ENCODE results near the gene PAQR5. TPM values are rescaled to one million over a fixed set of nuclear protein-coding genes. Genes with fewer than 3 reads are reported as not detected.
"Not testable (repeated sequence)": the region's sequence is repeated elsewhere in the genome, so short reads cannot be mapped to it uniquely, and the experiment has no call there.

PAQR5 gene
- total and polyA plus RNA-seq, 2 donors (not counting 3 experiments of a cell fraction or from before 2014, with no cell fraction given) = 0.08 to 0.09 TPM

- no peak for DNase-seq (ENCODE audit: low read depth, low spot score)
- Histone ChIP-seq H3K9me1 (replicated peaks; ENCODE audit: control insufficient read depth, extremely low read depth, insufficient read depth, low read length) (no peaks in the 10 kb centered on the region), H4K20me1 (replicated peaks; ENCODE audit: control insufficient read depth, extremely low read depth, insufficient read depth, low read length) (no peaks in the 10 kb centered on the region), H3K4me1 (ENCODE audit: control insufficient read depth, extremely low read depth, insufficient read depth, low read length) (no peaks in the 10 kb centered on the region), H3K4me3 (replicated peaks in 1 of 3; ENCODE audit: insufficient read depth in 1 of 3, low read depth in 1 of 3, low read length in 3 of 3) (no peak overlapping the region), H2AFZ (ENCODE audit: low read depth, low read length) (no peak overlapping the region), H3K27ac (ENCODE audit: insufficient read depth, low read depth, low read length) (no peak overlapping the region), H3K9ac (replicated peaks; ENCODE audit: extremely low read depth, insufficient read depth, low read length) (no peak overlapping the region), H3K4me2 (ENCODE audit: insufficient read depth, low read length) (no peak overlapping the region), H3K9me3 (replicated peaks; ENCODE audit: control insufficient read depth, insufficient read depth, low read length) (no peaks in the 10 kb centered on the region), H3K79me2 (ENCODE audit: control insufficient read depth, insufficient read depth, low read length) (no peaks in the 10 kb centered on the region), H3K27me3 (ENCODE audit: control insufficient read depth in 2 of 2, insufficient read depth in 2 of 2, low read length in 2 of 2) (peaks cover 24 to 25% of the 10 kb centered on the region in 2 experiments), H3K36me3 (ENCODE audit: control insufficient read depth in 2 of 2, extremely low read depth in 1 of 2, insufficient read depth in 2 of 2, low read length in 2 of 2) (no peaks in the 10 kb centered on the region)
- ChIA-PET CTCF (interaction anchor here (0.6 kb wide), 2 partner anchors 11 to 12 kb away, joined by 3 read pairs; no protein-coding TSS in a partner anchor), POLR2A (no interaction called here)
- intact Hi-C loops (cut with micrococcal nuclease) (no loop called here), dilution Hi-C loops (cut with MboI; ENCODE audit: extremely low pct_ligation_motif_present, low sequenced_read_pairs) (no loop called here)
- no peak for FAIRE-seq
- BruUV-seq (replicated peaks) = no TSS peak
- TF ChIP-seq JUN (IDR thresholded peaks at IDR 0.05; ENCODE audit: borderline replicate concordance, insufficient read depth, insufficient read length, low read depth) (no peak), CTCF (IDR thresholded peaks at IDR 0.05; ENCODE audit: extremely low read depth in 1 of 2, insufficient read depth in 1 of 2, low read depth in 1 of 2, low read length in 2 of 2) (no peak), EZH2 (IDR thresholded peaks at IDR 0.05; ENCODE audit: borderline replicate concordance, low read depth, low read length, severe bottlenecking) (no peak), GATA2 (IDR thresholded peaks at IDR 0.05; ENCODE audit: insufficient read depth, insufficient read length, low read depth, low read length) (no peak), FOS (IDR thresholded peaks at IDR 0.05; ENCODE audit: borderline replicate concordance, insufficient read depth, low read length) (no peak), MYC (IDR thresholded peaks at IDR 0.05; ENCODE audit: low read depth, low read length) (no peak), POLR2AphosphoS5 (IDR thresholded peaks at IDR 0.05; ENCODE audit: insufficient read depth, low read depth, low read length) (no peak), POLR2A (IDR thresholded peaks at IDR 0.05; ENCODE audit: low read depth, low read length) (no peak)
- TF ChIP-seq, protein P1, sequence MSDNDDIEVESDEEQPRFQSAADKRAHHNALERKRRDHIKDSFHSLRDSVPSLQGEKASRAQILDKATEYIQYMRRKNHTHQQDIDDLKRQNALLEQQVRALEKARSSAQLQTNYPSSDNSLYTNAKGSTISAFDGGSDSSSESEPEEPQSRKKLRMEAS (IDR thresholded peaks at IDR 0.05; ENCODE audit: insufficient read depth, insufficient read length) = no peak
Observed at GRCh38 chr15:69299943-69300588, 1.4 kb downstream of the PAQR5 start.

GRCh38 chr15:69301101-69301500 lies 2.4 kb downstream of the PAQR5 start:
- POLR2A ChIA-PET; BruUV-seq (replicated peaks): not testable (repeated sequence)

GRCh38 chr15:69302087-69302486 lies 3.4 kb downstream of the PAQR5 start:
- H3K27ac ChIP-seq (ENCODE audit: insufficient read depth, low read depth, low read length); H3K4me3 ChIP-seq (replicated peaks in 1 of 3; ENCODE audit: insufficient read depth in 1 of 3, low read depth in 1 of 3, low read length in 3 of 3); H3K9me1 ChIP-seq (replicated peaks; ENCODE audit: control insufficient read depth, extremely low read depth, insufficient read depth, low read length); H3K9me3 ChIP-seq (replicated peaks; ENCODE audit: control insufficient read depth, insufficient read depth, low read length); dilution Hi-C loops (cut with MboI; ENCODE audit: extremely low pct_ligation_motif_present, low sequenced_read_pairs); H3K9ac ChIP-seq (replicated peaks; ENCODE audit: extremely low read depth, insufficient read depth, low read length); POLR2A ChIA-PET; H3K4me1 ChIP-seq (ENCODE audit: control insufficient read depth, extremely low read depth, insufficient read depth, low read length); H3K4me2 ChIP-seq (ENCODE audit: insufficient read depth, low read length); H2AFZ ChIP-seq (ENCODE audit: low read depth, low read length); H3K36me3 ChIP-seq (ENCODE audit: control insufficient read depth in 2 of 2, extremely low read depth in 1 of 2, insufficient read depth in 2 of 2, low read length in 2 of 2); intact Hi-C loops (cut with micrococcal nuclease); H4K20me1 ChIP-seq (replicated peaks; ENCODE audit: control insufficient read depth, extremely low read depth, insufficient read depth, low read length); CTCF ChIA-PET; BruUV-seq (replicated peaks); DNase-seq (ENCODE audit: low read depth, low spot score); H3K79me2 ChIP-seq (ENCODE audit: control insufficient read depth, insufficient read depth, low read length); FAIRE-seq: not testable (repeated sequence)
- peaks cover 17 to 24% of the 10 kb centered on the region in 2 experiments for H3K27me3 ChIP-seq (ENCODE audit: control insufficient read depth in 2 of 2, insufficient read depth in 2 of 2, low read length in 2 of 2)

More at GRCh38 chr15:69301101-69301500, 2.4 kb downstream of the PAQR5 start:
- H3K4me2 ChIP-seq (ENCODE audit: insufficient read depth, low read length); CTCF ChIA-PET; H3K36me3 ChIP-seq (ENCODE audit: control insufficient read depth in 2 of 2, extremely low read depth in 1 of 2, insufficient read depth in 2 of 2, low read length in 2 of 2); H3K79me2 ChIP-seq (ENCODE audit: control insufficient read depth, insufficient read depth, low read length); H3K9me3 ChIP-seq (replicated peaks; ENCODE audit: control insufficient read depth, insufficient read depth, low read length); dilution Hi-C loops (cut with MboI; ENCODE audit: extremely low pct_ligation_motif_present, low sequenced_read_pairs); intact Hi-C loops (cut with micrococcal nuclease); DNase-seq (ENCODE audit: low read depth, low spot score); FAIRE-seq; H4K20me1 ChIP-seq (replicated peaks; ENCODE audit: control insufficient read depth, extremely low read depth, insufficient read depth, low read length); H3K4me3 ChIP-seq (replicated peaks in 1 of 3; ENCODE audit: insufficient read depth in 1 of 3, low read depth in 1 of 3, low read length in 3 of 3); H3K9me1 ChIP-seq (replicated peaks; ENCODE audit: control insufficient read depth, extremely low read depth, insufficient read depth, low read length); H3K27ac ChIP-seq (ENCODE audit: insufficient read depth, low read depth, low read length); H3K4me1 ChIP-seq (ENCODE audit: control insufficient read depth, extremely low read depth, insufficient read depth, low read length); H2AFZ ChIP-seq (ENCODE audit: low read depth, low read length); H3K9ac ChIP-seq (replicated peaks; ENCODE audit: extremely low read depth, insufficient read depth, low read length): not testable (repeated sequence)
- H3K27me3 ChIP-seq (ENCODE audit: control insufficient read depth in 2 of 2, insufficient read depth in 2 of 2, low read length in 2 of 2) = peaks cover 23 to 24% of the 10 kb centered on the region in 2 experiments

Measured in endothelial cell of umbilical vein (primary cell).